PC-9 (cell line): ENCODE data around the gene USP10. TPM values are rescaled to one million over a fixed set of nuclear protein-coding genes. Genes with fewer than 3 reads are reported as not detected.
A peak's percentile ranks its signal among the peaks of the same experiment; 100 is the strongest.

Experiments used
- BruUV-seq: library from RNA; stranded (reverse); fragments of 400-500 nt; replicated peaks from 2 replicates; lab custom pipeline; 2021; lab: Mats Ljungman, UMichigan
- CTCF ChIA-PET: fragments of 300-600 bp; sonication (Branson Sonifier 250); formaldehyde crosslinking; loops from one replicate; lab custom pipeline; 2022; ENCODE audit warnings: antibody characterized with exemption; lab: Charles Lee
- POLR2A ChIA-PET: fragments of 300-600 bp; sonication (Branson Sonifier 250); formaldehyde crosslinking; loops from one replicate; lab custom pipeline; 2022; ENCODE audit warnings: antibody characterized with exemption; ENCODE audit not compliant: unreplicated experiment; lab: Charles Lee
- DNase-seq, 2 experiments: peaks; one replicate each; pipeline versions ENCODE4 v3.0.0 to v3.0.0-alpha.2; 2015 to 2022; ENCODE audit warnings: mixed read lengths in 1 of 2
- H2AFZ ChIP-seq: fragments of 200-600 bp; sonication (generic); 2 replicates; pipeline ENCODE4 v1.8.1; 2017; ENCODE audit warnings: antibody characterized with exemption
- H3F3A ChIP-seq: fragments of 200-600 bp; sonication (generic); 2 replicates; pipeline ENCODE4 v1.8.1; 2017; ENCODE audit warnings: antibody characterized with exemption, mild to moderate bottlenecking, low read depth; ENCODE audit not compliant: insufficient read depth
- H3K27ac ChIP-seq: fragments of 200-600 bp; sonication (generic); 2 replicates; pipeline ENCODE4 v1.6.1; 2016; ENCODE audit warnings: mixed run types
- H3K27me3 ChIP-seq: fragments of 200-600 bp; sonication (generic); 2 replicates; pipeline ENCODE4 v1.6.1; 2016; ENCODE audit warnings: low read depth, mixed run types; ENCODE audit not compliant: insufficient read depth
- H3K36me3 ChIP-seq: fragments of 200-600 bp; sonication (generic); 2 replicates; pipeline ENCODE4 v1.6.1; 2016; ENCODE audit warnings: low read depth, mixed run types
- H3K4me1 ChIP-seq: fragments of 200-600 bp; sonication (generic); replicated peaks from 2 replicates; pipeline ENCODE4 v1.6.1; 2016; ENCODE audit warnings: mixed run types; ENCODE audit not compliant: insufficient read depth
- H3K4me2 ChIP-seq: fragments of 200-600 bp; sonication (generic); 2 replicates; pipeline ENCODE4 v1.6.1; 2017; ENCODE audit warnings: mixed run types
- H3K4me3 ChIP-seq: fragments of 200-600 bp; sonication (generic); 2 replicates; pipeline ENCODE4 v1.6.1; 2016; ENCODE audit warnings: mixed run types
- H3K79me2 ChIP-seq: fragments of 200-600 bp; sonication (generic); 2 replicates; pipeline ENCODE4 v1.6.1; 2017; ENCODE audit warnings: low read depth, mixed run types
- H3K9me2 ChIP-seq: fragments of 200-600 bp; sonication (generic); 2 replicates; pipeline ENCODE4 v1.8.1; 2017; ENCODE audit warnings: mild to moderate bottlenecking; ENCODE audit not compliant: insufficient read depth
- H3K9me3 ChIP-seq: fragments of 200-600 bp; sonication (generic); 2 replicates; pipeline ENCODE4 v1.8.1; 2016; ENCODE audit warnings: low read depth; ENCODE audit not compliant: insufficient read depth
- H4K20me1 ChIP-seq: fragments of 200-600 bp; sonication (generic); 2 replicates; pipeline ENCODE4 v1.8.1; 2017; ENCODE audit not compliant: insufficient read depth
- CTCF ChIP-seq: fragments of 200-600 bp; sonication (generic); conservative IDR thresholded peaks from 2 replicates; pipeline ENCODE4 v1.6.1; 2017; ENCODE audit warnings: mixed run types, antibody characterized with exemption, mild to moderate bottlenecking, moderate library complexity
- EZH2 ChIP-seq: fragments of 200-600 bp; sonication (generic); IDR thresholded peaks from 2 replicates; pipeline ENCODE4 v1.8.0; 2017; ENCODE audit warnings: antibody characterized with exemption, low read depth
- intact Hi-C: fragments of 100-400 bp; cut with micrococcal nuclease; formaldehyde crosslinking; loops from one replicate; pipeline ENCODE4 v1.10.0; 2022; ENCODE audit not compliant: unreplicated experiment
- total RNA-seq: library from RNA; stranded (reverse); gene quantifications from 2 replicates; pipeline ENCODE4 v1.2.3, GENCODE V29; 2021

The USP10 gene
- total RNA-seq, 1 experiment from 2014 or later = 109 TPM

GRCh38 chr16:84753412-84754326, 53.9 kb downstream of the USP10 start:
- BruUV-seq = no TSS peak
- Histone ChIP-seq H4K20me1 (peaks cover 77% of the 10 kb centered on the region), H3K79me2 (peaks cover 74% of the 10 kb centered on the region), H3F3A (peaks cover 45% of the 10 kb centered on the region), H3K9me2 (no peaks in the 10 kb centered on the region), H3K4me1 (peaks cover 11% of the 10 kb centered on the region; the same call in 1 of the 2 replicates), H3K36me3 (peaks cover 9% of the 10 kb centered on the region; the same call in 1 of the 2 replicates), H3K9me3 (no peaks in the 10 kb centered on the region), H3K4me2 (no peak overlapping the region), H3K27ac (peak overlapping the region; percentile 22; the same call in 1 of the 2 replicates), H2AFZ (no peak overlapping the region), H3K27me3 (no peaks in the 10 kb centered on the region), H3K4me3 (no peak overlapping the region)
- no peak for DNase-seq
- TF ChIP-seq CTCF (no peak), EZH2 (no peak)
- intact Hi-C loops = loop anchor here (1.0 to 5.0 kb wide), 3 partner anchors 199 to 334 kb away; no protein-coding TSS in a partner anchor
- ChIA-PET POLR2A (no interaction called here), CTCF (interaction anchor here (0.6 to 3.1 kb wide), 6 partner anchors 15 to 302 kb away, joined by 3 to 28 read pairs (median 3); no protein-coding TSS in a partner anchor)

GRCh38 chr16:84754353-84754856, 54.6 kb downstream of the USP10 start:
- BruUV-seq = no TSS peak
- H3K27me3 ChIP-seq = no peaks in the 10 kb centered on the region
- H3K36me3 ChIP-seq = peaks cover 11% of the 10 kb centered on the region
- H3K4me3 ChIP-seq = no peak overlapping the region
- TF ChIP-seq EZH2 (no peak), CTCF (peak; percentile 92)
- H3K27ac ChIP-seq = peak overlapping the region; percentile 22
- peaks cover 40% of the 10 kb centered on the region for H3F3A ChIP-seq
- no peak overlapping the region for H2AFZ ChIP-seq
- ChIA-PET POLR2A (no interaction called here), CTCF (interaction anchor here (0.6 to 3.1 kb wide), 6 partner anchors 131 to 302 kb away, joined by 3 to 28 read pairs (median 4); no protein-coding TSS in a partner anchor)
- H4K20me1 ChIP-seq = peaks cover 78% of the 10 kb centered on the region
- H3K9me2 ChIP-seq = no peaks in the 10 kb centered on the region
- intact Hi-C loops = loop anchor here (1.0 to 5.0 kb wide), 3 partner anchors 198 to 333 kb away; no protein-coding TSS in a partner anchor
- peak; percentile 61 to 75 for DNase-seq
- no peaks in the 10 kb centered on the region for H3K9me3 ChIP-seq
- H3K4me2 ChIP-seq = no peak overlapping the region
- H3K79me2 ChIP-seq = peaks cover 75% of the 10 kb centered on the region
- H3K4me1 ChIP-seq = peaks cover 11% of the 10 kb centered on the region; the same call in 1 of the 2 replicates

- Histone ChIP-seq H3K27ac (peak overlapping the region; percentile 22), H3K9me3 (no peaks in the 10 kb centered on the region), H4K20me1 (peaks cover 81% of the 10 kb centered on the region), H3K4me3 (no peak overlapping the region), H3F3A (peaks cover 40% of the 10 kb centered on the region), H3K79me2 (peaks cover 73% of the 10 kb centered on the region), H3K4me1 (peaks cover 11% of the 10 kb centered on the region; the same call in 1 of the 2 replicates), H3K9me2 (no peaks in the 10 kb centered on the region), H3K27me3 (no peaks in the 10 kb centered on the region), H3K36me3 (peaks cover 18% of the 10 kb centered on the region), H2AFZ (no peak overlapping the region), H3K4me2 (no peak overlapping the region)
- ChIA-PET POLR2A (interaction anchor here (0.6 kb wide), 1 partner anchor 313 kb away, joined by 6 read pairs; no protein-coding TSS in a partner anchor), CTCF (interaction anchor here (0.5 to 3.1 kb wide), 9 partner anchors 14 to 301 kb away, joined by 3 to 28 read pairs (median 3); no protein-coding TSS in a partner anchor)
- BruUV-seq = no TSS peak
- DNase-seq = no peak
- intact Hi-C loops = loop anchor here (1.0 to 5.0 kb wide), 3 partner anchors 197 to 332 kb away; no protein-coding TSS in a partner anchor
- TF ChIP-seq EZH2 (no peak), CTCF (no peak)
Observed at GRCh38 chr16:84754956-84755672, 55.3 kb downstream of the USP10 start.
